OCI-LY3 (cell line): ENCODE data around the gene CLSTN1.
A peak's percentile ranks its signal among the peaks of the same experiment; 100 is the strongest.

ENCODE experiments used
- H2AFZ ChIP-seq: fragments of 200-600, 300-600 bp; shearing (Covaris generic); 2 replicates; pipeline ENCODE4 v1.6.0; 2014; ENCODE audit warnings: antibody characterized with exemption, low read depth, low read length
- H3K27ac ChIP-seq: fragments of 200-600, 300-600 bp; sonication (generic); 2 replicates; pipeline ENCODE4 v1.5.1; 2014; ENCODE audit warnings: mild to moderate bottlenecking, low read length, moderate library complexity, mixed read lengths
- H3K27me3 ChIP-seq: fragments of 200-600, 300-600 bp; sonication (generic); 2 replicates; pipeline ENCODE4 v1.6.1; 2014; ENCODE audit warnings: low read depth, low read length, mixed read lengths
- H3K36me3 ChIP-seq: fragments of 200-600, 300-600 bp; sonication (generic); replicated peaks from 2 replicates; pipeline ENCODE3; 2014; ENCODE audit warnings: low read depth, low read length, mixed read lengths
- H3K4me1 ChIP-seq: fragments of 300-600, 200-600 bp; sonication (generic); 2 replicates; pipeline ENCODE4 v1.6.1; 2014; ENCODE audit warnings: low read length, mixed read lengths
- H3K4me2 ChIP-seq: fragments of 200-600, 300-600 bp; sonication (generic); 2 replicates; pipeline ENCODE4 v1.6.1; 2014; ENCODE audit warnings: low read length, mixed read lengths
- H3K4me3 ChIP-seq: fragments of 300-600, 200-600 bp; sonication (generic); 2 replicates; pipeline ENCODE4 v1.5.1; 2014; ENCODE audit warnings: antibody characterized with exemption, mild to moderate bottlenecking, low read length, moderate library complexity
- H3K79me2 ChIP-seq: fragments of 300-600, 200-600 bp; shearing (Covaris generic); 2 replicates; pipeline ENCODE4 v1.6.1; 2014; ENCODE audit warnings: mild to moderate bottlenecking, low read length, mixed read lengths
- H3K9ac ChIP-seq: fragments of 300-600, 200-600 bp; shearing (Covaris generic); 2 replicates; pipeline ENCODE4 v1.6.0; 2014; ENCODE audit warnings: mild to moderate bottlenecking, low read length, moderate library complexity
- H3K9me3 ChIP-seq: fragments of 200-600, 300-600 bp; shearing (Covaris generic); 2 replicates; pipeline ENCODE4 v1.6.1; 2014; ENCODE audit warnings: low read length, mixed read lengths; ENCODE audit not compliant: insufficient read depth
- H4K20me1 ChIP-seq: fragments of 200-600, 300-600 bp; sonication (generic); 2 replicates; pipeline ENCODE4 v1.6.1; 2016; ENCODE audit warnings: low read length, mixed read lengths; ENCODE audit not compliant: insufficient read depth
- EZH2phosphoT487 ChIP-seq: fragments of 200-600 bp; shearing (Covaris generic); IDR thresholded peaks from 2 replicates; pipeline ENCODE4 v1.6.1; 2018; ENCODE audit warnings: antibody characterized with exemption, mixed run types, low read depth
- TF ChIP-seq, protein P1 (sequence below): fragments of 200-600, 300-600 bp; sonication (generic); IDR thresholded peaks from 2 replicates; pipeline ENCODE4 v1.5.1; 2014; ENCODE audit warnings: antibody characterized with exemption, low read length, low read depth

The CLSTN1 gene

GRCh38 chr1:9723068-9723805, 100.5 kb downstream of the CLSTN1 start:
- Histone ChIP-seq H3K4me2 (no peak overlapping the region), H3K36me3 (peaks cover 55% of the 10 kb centered on the region), H3K4me3 (no peak overlapping the region), H3K27me3 (no peaks in the 10 kb centered on the region), H3K4me1 (peaks cover 9% of the 10 kb centered on the region), H4K20me1 (no peaks in the 10 kb centered on the region), H3K79me2 (no peaks in the 10 kb centered on the region), H3K9ac (no peak overlapping the region), H2AFZ (no peak overlapping the region), H3K27ac (no peak overlapping the region), H3K9me3 (no peaks in the 10 kb centered on the region)
- no peak for TF ChIP-seq EZH2phosphoT487
- TF ChIP-seq, protein P1, sequence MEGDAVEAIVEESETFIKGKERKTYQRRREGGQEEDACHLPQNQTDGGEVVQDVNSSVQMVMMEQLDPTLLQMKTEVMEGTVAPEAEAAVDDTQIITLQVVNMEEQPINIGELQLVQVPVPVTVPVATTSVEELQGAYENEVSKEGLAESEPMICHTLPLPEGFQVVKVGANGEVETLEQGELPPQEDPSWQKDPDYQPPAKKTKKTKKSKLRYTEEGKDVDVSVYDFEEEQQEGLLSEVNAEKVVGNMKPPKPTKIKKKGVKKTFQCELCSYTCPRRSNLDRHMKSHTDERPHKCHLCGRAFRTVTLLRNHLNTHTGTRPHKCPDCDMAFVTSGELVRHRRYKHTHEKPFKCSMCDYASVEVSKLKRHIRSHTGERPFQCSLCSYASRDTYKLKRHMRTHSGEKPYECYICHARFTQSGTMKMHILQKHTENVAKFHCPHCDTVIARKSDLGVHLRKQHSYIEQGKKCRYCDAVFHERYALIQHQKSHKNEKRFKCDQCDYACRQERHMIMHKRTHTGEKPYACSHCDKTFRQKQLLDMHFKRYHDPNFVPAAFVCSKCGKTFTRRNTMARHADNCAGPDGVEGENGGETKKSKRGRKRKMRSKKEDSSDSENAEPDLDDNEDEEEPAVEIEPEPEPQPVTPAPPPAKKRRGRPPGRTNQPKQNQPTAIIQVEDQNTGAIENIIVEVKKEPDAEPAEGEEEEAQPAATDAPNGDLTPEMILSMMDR = no peak

DNA sequence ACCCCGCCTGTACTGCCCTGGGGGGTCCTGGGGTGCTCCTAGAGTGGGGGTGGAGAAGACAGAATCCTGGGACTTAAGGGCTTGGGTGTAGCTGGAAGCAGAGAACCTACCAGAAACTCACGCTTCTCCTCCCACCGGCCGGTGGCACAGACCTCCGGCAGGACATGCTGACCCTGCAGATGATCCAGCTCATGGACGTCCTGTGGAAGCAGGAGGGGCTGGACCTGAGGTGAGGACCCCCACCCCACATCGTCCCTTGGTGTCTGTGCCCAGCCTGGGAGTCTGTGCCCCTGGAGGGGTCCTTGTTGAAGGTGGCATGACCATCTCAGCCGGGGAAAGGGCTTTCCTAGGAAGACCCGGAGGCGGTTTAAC, 101.4 kb downstream of the CLSTN1 start:
- Histone ChIP-seq H2AFZ (no peak overlapping the region), H3K36me3 (peaks cover 61% of the 10 kb centered on the region)

GRCh38 chr1:9721606-9722377, 102.0 kb downstream of the CLSTN1 start:
- Histone ChIP-seq H4K20me1 (no peaks in the 10 kb centered on the region), H3K4me2 (no peak overlapping the region), H3K9ac (no peak overlapping the region), H3K79me2 (peaks cover 4% of the 10 kb centered on the region; the same call in 1 of the 2 replicates), H3K36me3 (peaks cover 62% of the 10 kb centered on the region), H3K27me3 (no peaks in the 10 kb centered on the region), H3K27ac (peak overlapping the region; percentile 49), H3K4me3 (no peak overlapping the region), H3K9me3 (no peaks in the 10 kb centered on the region), H2AFZ (no peak overlapping the region), H3K4me1 (peaks cover 21% of the 10 kb centered on the region)
- TF ChIP-seq, protein P1 = peak; percentile 44
- no peak for TF ChIP-seq EZH2phosphoT487

More for the DNA sequence above, 101.4 kb downstream of the CLSTN1 start:
- peaks cover 16% of the 10 kb centered on the region for H3K4me1 ChIP-seq
- no peaks in the 10 kb centered on the region for H3K27me3 ChIP-seq
- no peaks in the 10 kb centered on the region for H4K20me1 ChIP-seq
- no peak overlapping the region for H3K4me2 ChIP-seq
- H3K79me2 ChIP-seq = no peaks in the 10 kb centered on the region
- H3K27ac ChIP-seq = 0 out of 2 replicates have a peak overlapping the region, but pooled peaks have one; percentile 19
- no peak overlapping the region for H3K4me3 ChIP-seq
- no peak overlapping the region for H3K9ac ChIP-seq
- H3K9me3 ChIP-seq = no peaks in the 10 kb centered on the region
- no peak for TF ChIP-seq EZH2phosphoT487
- TF ChIP-seq, protein P1 = no peak
